ENCODE data around the gene UBL7.

- no peak for TF ChIP-seq CTCF (IDR thresholded peaks at IDR 0.05; ENCODE audit: low read length)
- no peak for TF ChIP-seq EZH2 (optimal IDR thresholded peaks at IDR 0.05; ENCODE audit: low read depth, low read length)
These were observed 34.3 kb downstream of the UBL7 start for GRCh38 chr15:74426404-74427281.

Measured in MM.1S (cell line).